ENCODE data around the gene PLCG2.

DNA sequence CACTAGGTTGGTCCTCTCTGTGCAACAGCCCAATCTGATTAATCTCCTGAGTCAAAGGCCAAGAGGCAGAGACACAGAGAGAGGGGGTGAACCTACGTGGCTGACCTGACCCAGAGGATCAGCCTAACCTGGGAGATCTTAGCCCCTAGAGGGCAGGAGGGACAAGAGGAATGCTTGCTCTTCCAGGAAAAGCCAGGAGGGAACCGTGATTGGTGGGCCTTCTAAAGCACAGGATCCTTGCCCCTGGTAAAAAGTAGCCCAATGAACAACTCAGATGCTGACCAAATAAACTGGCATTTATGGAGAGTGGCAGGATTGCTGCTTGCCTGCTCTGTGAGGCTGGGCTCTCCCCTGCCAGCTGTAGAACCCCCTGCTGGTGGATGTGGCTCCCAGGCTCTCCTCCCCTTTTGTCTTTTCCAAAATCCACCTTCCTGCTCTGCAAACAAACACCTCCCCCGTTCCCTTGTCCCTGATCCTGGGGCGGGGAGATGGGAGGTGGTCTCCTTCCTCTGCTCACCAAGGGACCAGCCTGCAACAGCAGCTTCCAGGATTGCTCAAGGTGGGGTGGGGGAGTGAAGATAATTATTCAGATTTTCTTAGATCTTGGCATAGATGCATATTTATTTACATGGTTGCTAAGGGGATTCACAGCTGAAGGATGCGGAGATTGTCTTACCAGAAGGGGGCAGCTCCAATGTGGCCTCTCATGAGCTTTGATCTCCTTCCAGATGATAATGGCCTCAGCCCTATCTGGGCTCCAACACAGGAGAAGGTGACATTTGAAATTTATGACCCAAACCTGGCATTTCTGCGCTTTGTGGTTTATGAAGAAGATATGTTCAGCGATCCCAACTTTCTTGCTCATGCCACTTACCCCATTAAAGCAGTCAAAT is 160.3 kb downstream of the PLCG2 start:
- TF ChIP-seq, protein P1, sequence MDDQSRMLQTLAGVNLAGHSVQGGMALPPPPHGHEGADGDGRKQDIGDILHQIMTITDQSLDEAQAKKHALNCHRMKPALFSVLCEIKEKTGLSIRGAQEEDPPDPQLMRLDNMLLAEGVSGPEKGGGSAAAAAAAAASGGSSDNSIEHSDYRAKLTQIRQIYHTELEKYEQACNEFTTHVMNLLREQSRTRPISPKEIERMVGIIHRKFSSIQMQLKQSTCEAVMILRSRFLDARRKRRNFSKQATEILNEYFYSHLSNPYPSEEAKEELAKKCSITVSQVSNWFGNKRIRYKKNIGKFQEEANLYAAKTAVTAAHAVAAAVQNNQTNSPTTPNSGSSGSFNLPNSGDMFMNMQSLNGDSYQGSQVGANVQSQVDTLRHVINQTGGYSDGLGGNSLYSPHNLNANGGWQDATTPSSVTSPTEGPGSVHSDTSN (IDR thresholded peaks at IDR 0.05), result no peak
- no peak for TF ChIP-seq CHD2 (IDR thresholded peaks at IDR 0.05; ENCODE audit: low read length, partially characterized antibody)
- no peak for TF ChIP-seq RFX5 (IDR thresholded peaks at IDR 0.05)
- TF ChIP-seq, protein P2, sequence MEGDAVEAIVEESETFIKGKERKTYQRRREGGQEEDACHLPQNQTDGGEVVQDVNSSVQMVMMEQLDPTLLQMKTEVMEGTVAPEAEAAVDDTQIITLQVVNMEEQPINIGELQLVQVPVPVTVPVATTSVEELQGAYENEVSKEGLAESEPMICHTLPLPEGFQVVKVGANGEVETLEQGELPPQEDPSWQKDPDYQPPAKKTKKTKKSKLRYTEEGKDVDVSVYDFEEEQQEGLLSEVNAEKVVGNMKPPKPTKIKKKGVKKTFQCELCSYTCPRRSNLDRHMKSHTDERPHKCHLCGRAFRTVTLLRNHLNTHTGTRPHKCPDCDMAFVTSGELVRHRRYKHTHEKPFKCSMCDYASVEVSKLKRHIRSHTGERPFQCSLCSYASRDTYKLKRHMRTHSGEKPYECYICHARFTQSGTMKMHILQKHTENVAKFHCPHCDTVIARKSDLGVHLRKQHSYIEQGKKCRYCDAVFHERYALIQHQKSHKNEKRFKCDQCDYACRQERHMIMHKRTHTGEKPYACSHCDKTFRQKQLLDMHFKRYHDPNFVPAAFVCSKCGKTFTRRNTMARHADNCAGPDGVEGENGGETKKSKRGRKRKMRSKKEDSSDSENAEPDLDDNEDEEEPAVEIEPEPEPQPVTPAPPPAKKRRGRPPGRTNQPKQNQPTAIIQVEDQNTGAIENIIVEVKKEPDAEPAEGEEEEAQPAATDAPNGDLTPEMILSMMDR (IDR thresholded peaks at IDR 0.05), result no peak
- no peak for TF ChIP-seq MAFK (IDR thresholded peaks at IDR 0.05; ENCODE audit: partially characterized antibody)
- TF ChIP-seq HDAC2 (IDR thresholded peaks at IDR 0.05), result no peak
- TF ChIP-seq SMC3 (IDR thresholded peaks at IDR 0.05), result no peak
- no peak for TF ChIP-seq ELK1 (IDR thresholded peaks at IDR 0.05; ENCODE audit: low read depth, low read length)
- TF ChIP-seq RAD21 (conservative IDR thresholded peaks at IDR 0.05 in 1 of 2, IDR thresholded peaks at IDR 0.05 in 1 of 2), result no peak
